Neutrophil (primary cell): Measurements from ENCODE around the gene FMNL1.

ENCODE experiments used
- H3K27ac ChIP-seq: fragments of 200-600 bp; sonication (generic); 2 replicates; pipeline ENCODE4 v1.5.1; 2016; ENCODE audit warnings: mild to moderate bottlenecking, moderate library complexity
- H3K27me3 ChIP-seq: fragments of 200-600 bp; sonication (generic); 2 replicates; pipeline ENCODE4 v1.6.0; 2016; ENCODE audit warnings: mild to moderate bottlenecking
- H3K36me3 ChIP-seq: fragments of 200-600 bp; sonication (generic); 2 replicates; pipeline ENCODE4 v1.5.1; 2017
- H3K4me1 ChIP-seq, 2 experiments: fragments of 200-600 bp in 1 of 2; sonication (generic) in 1 of 2; 1 replicate in 1 of 2; 2 replicates in 1 of 2; pipeline versions ENCODE4 v1.5.1 to v1.6.1; 2013 to 2016; ENCODE audit warnings: low read depth in 1 of 2, low read length in 1 of 2, mild to moderate bottlenecking in 1 of 2, moderate library complexity in 1 of 2; ENCODE audit not compliant: control insufficient read depth in 1 of 2, insufficient read depth in 1 of 2
- H3K4me3 ChIP-seq, 2 experiments: fragments of 200-600 bp in 1 of 2; sonication (generic) in 1 of 2; 1 replicate in 1 of 2; 2 replicates in 1 of 2; pipeline ENCODE4 v1.5.1; 2013 to 2016; ENCODE audit warnings: low read depth in 1 of 2, low read length in 1 of 2, mild to moderate bottlenecking in 1 of 2, moderate library complexity in 1 of 2
- H3K9me3 ChIP-seq: fragments of 200-600 bp; sonication (generic); 2 replicates; pipeline ENCODE4 v1.5.1; 2016
- TF ChIP-seq, protein P1 (sequence below): fragments of 200-600 bp; sonication (generic); IDR thresholded peaks from 2 replicates; pipeline ENCODE4 v1.5.1; 2016; ENCODE audit warnings: antibody characterized with exemption

FMNL1 gene

DNA sequence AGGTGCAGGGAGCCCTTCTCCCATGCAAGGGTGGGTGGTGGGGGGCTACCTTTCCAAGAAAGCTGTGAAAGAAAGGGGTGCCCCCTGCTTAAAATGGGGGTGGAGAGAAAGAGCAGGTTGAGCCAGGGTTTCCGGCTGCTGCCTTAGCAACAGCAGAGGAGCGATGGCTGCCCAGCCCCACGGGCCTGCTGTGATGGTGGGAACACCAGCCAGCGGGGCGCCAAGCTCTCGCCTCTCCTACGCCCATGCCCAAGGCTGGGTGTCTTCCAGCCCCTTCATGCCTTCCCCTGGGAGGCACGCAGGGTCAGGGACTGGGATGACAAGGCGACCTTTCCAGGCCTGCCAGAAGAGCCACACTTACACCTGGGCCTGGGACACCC is 3.0 kb downstream of the FMNL1 start:
- peak overlapping the region; percentile 99 for H3K27ac ChIP-seq
- H3K9me3 ChIP-seq: no peaks in the 10 kb centered on the region
- H3K27me3 ChIP-seq: no peaks in the 10 kb centered on the region
- peaks cover 41% of the 10 kb centered on the region for H3K36me3 ChIP-seq
- TF ChIP-seq, protein P1, sequence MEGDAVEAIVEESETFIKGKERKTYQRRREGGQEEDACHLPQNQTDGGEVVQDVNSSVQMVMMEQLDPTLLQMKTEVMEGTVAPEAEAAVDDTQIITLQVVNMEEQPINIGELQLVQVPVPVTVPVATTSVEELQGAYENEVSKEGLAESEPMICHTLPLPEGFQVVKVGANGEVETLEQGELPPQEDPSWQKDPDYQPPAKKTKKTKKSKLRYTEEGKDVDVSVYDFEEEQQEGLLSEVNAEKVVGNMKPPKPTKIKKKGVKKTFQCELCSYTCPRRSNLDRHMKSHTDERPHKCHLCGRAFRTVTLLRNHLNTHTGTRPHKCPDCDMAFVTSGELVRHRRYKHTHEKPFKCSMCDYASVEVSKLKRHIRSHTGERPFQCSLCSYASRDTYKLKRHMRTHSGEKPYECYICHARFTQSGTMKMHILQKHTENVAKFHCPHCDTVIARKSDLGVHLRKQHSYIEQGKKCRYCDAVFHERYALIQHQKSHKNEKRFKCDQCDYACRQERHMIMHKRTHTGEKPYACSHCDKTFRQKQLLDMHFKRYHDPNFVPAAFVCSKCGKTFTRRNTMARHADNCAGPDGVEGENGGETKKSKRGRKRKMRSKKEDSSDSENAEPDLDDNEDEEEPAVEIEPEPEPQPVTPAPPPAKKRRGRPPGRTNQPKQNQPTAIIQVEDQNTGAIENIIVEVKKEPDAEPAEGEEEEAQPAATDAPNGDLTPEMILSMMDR: no peak
- peaks cover 51 to 82% of the 10 kb centered on the region in 2 experiments for H3K4me1 ChIP-seq
- H3K4me3 ChIP-seq: peak overlapping the region; percentile 74 to 94

DNA sequence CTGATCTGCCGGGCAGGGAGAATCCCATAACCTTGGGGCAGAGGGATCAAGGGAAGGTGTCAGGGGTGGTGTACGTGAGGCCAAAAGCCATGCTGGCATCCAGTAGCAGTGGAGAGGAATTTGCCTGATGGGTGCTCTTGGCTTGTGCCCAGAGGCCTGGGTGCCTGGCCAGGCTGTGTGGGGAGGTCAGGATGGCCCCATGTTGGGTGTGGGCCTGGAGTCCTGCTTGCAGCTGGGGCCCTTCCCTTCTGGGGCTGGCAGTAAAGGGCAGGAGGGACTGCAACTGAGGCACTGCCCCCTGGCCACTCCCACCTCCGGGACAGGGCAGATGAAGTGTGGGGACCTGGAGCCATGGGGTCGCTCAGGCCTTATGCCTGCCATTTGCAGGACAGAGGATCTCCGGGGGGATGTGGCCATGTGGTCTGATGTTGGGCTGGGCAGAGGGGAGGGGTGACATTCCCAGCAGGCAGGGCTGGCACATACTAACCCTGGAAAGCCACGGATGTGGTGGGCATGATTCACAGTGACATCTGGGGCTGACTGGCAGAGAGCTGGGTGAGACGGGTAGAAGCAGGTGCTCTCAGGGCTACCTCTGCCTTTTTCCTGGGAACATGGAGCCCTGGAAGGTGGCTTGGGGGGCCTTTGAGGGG is 3.5 kb downstream of the FMNL1 start:
- peaks cover 51 to 82% of the 10 kb centered on the region in 2 experiments for H3K4me1 ChIP-seq
- peak overlapping the region; percentile 74 to 94 for H3K4me3 ChIP-seq
- TF ChIP-seq, protein P1: no peak
- no peaks in the 10 kb centered on the region for H3K9me3 ChIP-seq
- peak overlapping the region; percentile 99 for H3K27ac ChIP-seq
- H3K36me3 ChIP-seq: peaks cover 42% of the 10 kb centered on the region
- no peaks in the 10 kb centered on the region for H3K27me3 ChIP-seq

DNA sequence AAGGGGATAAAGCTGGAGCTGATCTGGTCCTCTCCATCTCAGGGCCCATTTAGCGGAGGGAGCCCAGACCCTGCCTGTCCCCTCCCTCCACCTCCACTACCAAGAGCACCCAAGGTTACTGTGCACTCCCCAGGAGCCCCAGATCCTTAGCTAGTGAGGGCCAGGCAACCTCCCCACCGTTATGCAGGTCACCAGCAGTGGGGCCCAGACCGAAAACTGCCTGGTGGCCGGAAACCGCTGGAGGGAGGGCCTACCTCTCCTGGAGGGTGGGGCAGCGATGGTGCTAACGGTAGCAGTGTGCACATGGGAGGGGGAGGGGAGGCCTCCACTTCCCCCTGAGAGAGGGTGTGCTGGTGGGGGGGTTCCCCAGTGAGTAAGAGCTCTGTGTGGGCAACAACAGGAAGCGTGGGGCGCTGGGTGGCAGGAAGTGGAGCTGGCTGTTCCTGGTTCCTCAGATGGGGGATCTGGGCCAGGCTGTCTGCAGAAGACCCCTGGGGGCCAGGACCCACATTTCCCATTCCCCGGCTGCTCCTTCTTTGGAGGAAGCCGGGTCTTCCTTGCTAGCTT is 4.4 kb downstream of the FMNL1 start:
- Histone ChIP-seq H3K36me3 (peaks cover 45% of the 10 kb centered on the region), H3K27me3 (no peaks in the 10 kb centered on the region), H3K27ac (peak overlapping the region; percentile 99), H3K9me3 (no peaks in the 10 kb centered on the region), H3K4me3 (peak overlapping the region; percentile 74 to 94), H3K4me1 (peaks cover 51 to 83% of the 10 kb centered on the region in 2 experiments)
- TF ChIP-seq, protein P1: peak; percentile 69

DNA sequence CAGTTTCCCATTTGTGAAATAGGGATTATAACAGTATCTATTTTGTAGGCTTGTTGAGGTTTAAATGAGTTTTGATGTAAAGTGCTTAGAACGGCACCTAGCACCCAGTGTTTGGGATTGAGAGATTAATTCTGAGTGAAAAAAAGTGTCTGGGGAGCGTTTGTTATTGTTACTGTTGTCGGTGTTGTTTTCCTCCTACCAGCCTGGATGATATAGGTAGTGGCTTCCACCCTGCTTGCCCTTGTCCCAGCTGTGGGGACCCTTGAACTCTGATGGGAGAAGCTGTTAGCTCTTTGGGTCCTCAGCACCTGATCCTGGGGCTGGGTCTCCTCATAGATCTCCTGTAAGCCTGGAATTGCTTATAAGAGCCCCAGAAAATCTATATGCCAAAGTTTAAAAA is 4.9 kb downstream of the FMNL1 start:
- peak overlapping the region; percentile 74 to 94 for H3K4me3 ChIP-seq
- H3K36me3 ChIP-seq: peaks cover 50% of the 10 kb centered on the region
- TF ChIP-seq, protein P1: no peak
- peaks cover 56 to 88% of the 10 kb centered on the region in 2 experiments for H3K4me1 ChIP-seq
- no peaks in the 10 kb centered on the region for H3K27me3 ChIP-seq
- peak overlapping the region; percentile 99 for H3K27ac ChIP-seq
- no peaks in the 10 kb centered on the region for H3K9me3 ChIP-seq

- Histone ChIP-seq H3K36me3 (peaks cover 56% of the 10 kb centered on the region), H3K9me3 (no peaks in the 10 kb centered on the region), H3K27ac (peak overlapping the region; percentile 99), H3K4me1 (peaks cover 64 to 95% of the 10 kb centered on the region in 2 experiments), H3K4me3 (peak overlapping the region; percentile 74 to 94), H3K27me3 (no peaks in the 10 kb centered on the region)
- TF ChIP-seq, protein P1: peak; percentile 6
Observed at GRCh38 chr17:45227101-45227925, 5.6 kb downstream of the FMNL1 start.
